GM21723 (cell line): ENCODE results near the gene VARS1.
"Not testable (repeated sequence)": the region's sequence is repeated elsewhere in the genome, so short reads cannot be mapped to it uniquely, and the experiment has no call there.

Source experiments
- ATAC-seq: cut with Tn5 transposase; IDR thresholded peaks from one replicate; pipeline ENCODE4 v1.9.1; 2021; ENCODE audit warnings: mild to moderate bottlenecking, moderate library complexity; ENCODE audit not compliant: unreplicated experiment

Gene VARS1

GRCh38 chr6:31794866-31795615 lies 511 bp downstream of the VARS1 start:
- ATAC-seq: peak; percentile 16

- no peak for ATAC-seq
Observed at GRCh38 chr6:31794294-31794865, 1.2 kb downstream of the VARS1 start.

GRCh38 chr6:31793927-31794245 lies 1.7 kb downstream of the VARS1 start:
- not testable (repeated sequence) for ATAC-seq

GRCh38 chr6:31792761-31793171 lies 2.8 kb downstream of the VARS1 start:
- no peak for ATAC-seq

GRCh38 chr6:31792090-31792374 lies 3.5 kb downstream of the VARS1 start:
- ATAC-seq: no peak

- ATAC-seq: no peak
Observed at GRCh38 chr6:31791324-31792089, 4.0 kb downstream of the VARS1 start.

GRCh38 chr6:31785475-31785874 lies 10.1 kb downstream of the VARS1 start:
- ATAC-seq: no peak

- no peak for ATAC-seq
Observed at GRCh38 chr6:31784098-31784925, 11.2 kb downstream of the VARS1 start.

- no peak for ATAC-seq
Observed at GRCh38 chr6:31782126-31782855, 13.3 kb downstream of the VARS1 start.

- ATAC-seq: no peak
Observed at GRCh38 chr6:31781244-31782125, 14.1 kb downstream of the VARS1 start.

- ATAC-seq: no peak
Observed at GRCh38 chr6:31780507-31781243, 14.9 kb downstream of the VARS1 start.

- no peak for ATAC-seq
Observed at GRCh38 chr6:31779908-31780307, 15.6 kb downstream of the VARS1 start.

GRCh38 chr6:31778999-31779885 lies 16.3 kb downstream of the VARS1 start:
- no peak for ATAC-seq

- no peak for ATAC-seq
Observed at GRCh38 chr6:31778193-31778592, 17.4 kb downstream of the VARS1 start.

- ATAC-seq: no peak
Observed at GRCh38 chr6:31777667-31778050, 17.9 kb downstream of the VARS1 start.

- peak; percentile 80 for ATAC-seq
Observed at GRCh38 chr6:31776989-31777666, 18.4 kb downstream of the VARS1 start, which contains the start of gene VWA7. Gene VWA7 (minus strand): TSS chr6:31777328. CDS start chr6:31776779, 549 bp downstream.

- peak; percentile 14 for ATAC-seq
Observed at GRCh38 chr6:31776485-31776988, 19.0 kb downstream of the VARS1 start.
